A673 (cell line): ENCODE data around the gene FAM20A.

ENCODE experiments used
- EZH2 ChIP-seq: fragments of 200-600 bp; sonication (generic); IDR thresholded peaks from 2 replicates; pipeline ENCODE4 v1.6.1; 2017; ENCODE audit warnings: borderline replicate concordance, low read depth, mild to moderate bottlenecking, mixed read lengths, antibody characterized with exemption, low read length; ENCODE audit not compliant: poor library complexity, severe bottlenecking
- TF ChIP-seq, protein P1 (sequence below): fragments of 300-800, 200-600 bp; sonication (generic); conservative IDR thresholded peaks from 2 replicates; pipeline ENCODE4 v1.5.1; 2017; ENCODE audit warnings: low read depth, mild to moderate bottlenecking, antibody characterized with exemption, low read length, moderate library complexity, mixed read lengths

DNA sequence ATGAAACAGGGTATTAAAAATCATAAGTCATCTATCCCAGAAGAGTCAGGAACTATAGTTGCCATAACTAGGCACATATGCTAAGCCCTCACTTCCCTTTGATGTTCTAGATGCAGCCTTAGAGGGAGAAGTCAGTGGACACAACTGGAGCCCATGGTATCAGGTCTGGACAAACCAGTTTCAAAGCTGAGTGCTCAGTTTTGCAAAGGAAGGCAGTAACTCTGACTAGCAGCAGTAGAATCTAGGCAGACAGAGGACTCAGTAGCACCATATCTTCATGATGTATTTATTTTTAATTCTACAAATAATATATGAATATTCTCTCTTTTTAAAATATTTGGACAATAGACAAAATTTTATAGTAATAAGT is 11.7 kb upstream of the FAM20A start:
- TF ChIP-seq, protein P1, sequence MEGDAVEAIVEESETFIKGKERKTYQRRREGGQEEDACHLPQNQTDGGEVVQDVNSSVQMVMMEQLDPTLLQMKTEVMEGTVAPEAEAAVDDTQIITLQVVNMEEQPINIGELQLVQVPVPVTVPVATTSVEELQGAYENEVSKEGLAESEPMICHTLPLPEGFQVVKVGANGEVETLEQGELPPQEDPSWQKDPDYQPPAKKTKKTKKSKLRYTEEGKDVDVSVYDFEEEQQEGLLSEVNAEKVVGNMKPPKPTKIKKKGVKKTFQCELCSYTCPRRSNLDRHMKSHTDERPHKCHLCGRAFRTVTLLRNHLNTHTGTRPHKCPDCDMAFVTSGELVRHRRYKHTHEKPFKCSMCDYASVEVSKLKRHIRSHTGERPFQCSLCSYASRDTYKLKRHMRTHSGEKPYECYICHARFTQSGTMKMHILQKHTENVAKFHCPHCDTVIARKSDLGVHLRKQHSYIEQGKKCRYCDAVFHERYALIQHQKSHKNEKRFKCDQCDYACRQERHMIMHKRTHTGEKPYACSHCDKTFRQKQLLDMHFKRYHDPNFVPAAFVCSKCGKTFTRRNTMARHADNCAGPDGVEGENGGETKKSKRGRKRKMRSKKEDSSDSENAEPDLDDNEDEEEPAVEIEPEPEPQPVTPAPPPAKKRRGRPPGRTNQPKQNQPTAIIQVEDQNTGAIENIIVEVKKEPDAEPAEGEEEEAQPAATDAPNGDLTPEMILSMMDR, result no peak
- no peak for TF ChIP-seq EZH2
